Esophagus squamous epithelium (tissue), 4 donors: Measurements from ENCODE around the gene JMJD6.

Source experiments
- CTCF ChIP-seq, 6 experiments: fragments of 450-650 bp in 4 of 6; fragments of 200-600 bp in 2 of 6; sonication (generic) in 2 of 6; IDR thresholded peaks; one replicate each; pipeline ENCODE4 v1.5.1; 2016 to 2019; ENCODE audit warnings: antibody characterized with exemption in 6 of 6, mild to moderate bottlenecking in 4 of 6, moderate library complexity in 4 of 6
- POLR2A ChIP-seq, 4 donors: fragments of 450-650 bp; IDR thresholded peaks; one replicate each; pipeline ENCODE4 v1.6.1; 2017; ENCODE audit warnings: antibody characterized with exemption in 4 of 4, mild to moderate bottlenecking in 4 of 4, moderate library complexity in 3 of 4

- TF ChIP-seq CTCF (IDR thresholded peaks at IDR 0.05) (no peak), POLR2A (IDR thresholded peaks at IDR 0.05) (no peak)
Observed at GRCh38 chr17:76682296-76682695, 44.1 kb downstream of the JMJD6 start.
